NB4 (cell line): Measurements from ENCODE around the gene ENHO.
A peak's percentile ranks its signal among the peaks of the same experiment; 100 is the strongest.

Source experiments
- CTCF ChIP-seq: IDR thresholded peaks from one replicate; pipeline ENCODE4 v1.5.1; 2012; ENCODE audit warnings: low read depth, low read length
- MAX ChIP-seq: IDR thresholded peaks from 2 replicates; pipeline ENCODE4 v1.6.1; 2011; ENCODE audit warnings: low read depth, low read length
- POLR2A ChIP-seq: IDR thresholded peaks from 2 replicates; pipeline ENCODE4 v1.6.1; 2011; ENCODE audit warnings: mild to moderate bottlenecking; ENCODE audit not compliant: insufficient read length; ENCODE audit errors: extremely low read depth

GRCh38 chr9:34559624-34560455, 37.0 kb upstream of the ENHO start:
- no peak for TF ChIP-seq POLR2A
- peak; percentile 54 for TF ChIP-seq MAX
- no peak for TF ChIP-seq CTCF
